Keratinocyte (primary cell): Measurements from ENCODE around the gene FOXM1. TPM values are rescaled to one million over a fixed set of nuclear protein-coding genes. Genes with fewer than 3 reads are reported as not detected.

Experiments
- DNase-seq: peaks from one replicate; pipeline ENCODE4 v3.0.0-alpha.2; 2011; ENCODE audit warnings: low read depth, missing footprints, low spot score
- FAIRE-seq: peaks from 2 replicates; lab custom pipeline; 2011; peaks lifted over from hg19 to GRCh38; lab: Jason Lieb, UNC
- H2AFZ ChIP-seq: 2 replicates; pipeline ENCODE4 v1.6.0; 2012; ENCODE audit warnings: low read length, control low read depth, inconsistent platforms; ENCODE audit not compliant: control insufficient read depth
- H3K27ac ChIP-seq: 2 replicates; pipeline ENCODE4 v1.5.1; 2011; ENCODE audit warnings: low read length; ENCODE audit not compliant: control insufficient read depth, insufficient read depth
- H3K27me3 ChIP-seq: 3 replicates; pipeline ENCODE4 v1.6.0; 2011; ENCODE audit warnings: low read length; ENCODE audit not compliant: control insufficient read depth, insufficient read depth; ENCODE audit errors: extremely low read depth
- H3K36me3 ChIP-seq, 2 experiments: 2 replicates in 1 of 2; 3 replicates in 1 of 2; pipeline ENCODE4 v1.5.1; 2011; ENCODE audit warnings: low read length in 2 of 2, mild to moderate bottlenecking in 1 of 2; ENCODE audit not compliant: control insufficient read depth in 2 of 2, insufficient read depth in 2 of 2; ENCODE audit errors: extremely low read depth in 1 of 2
- H3K4me1 ChIP-seq: 3 replicates; pipeline ENCODE4 v1.5.1; 2011; ENCODE audit warnings: low read length; ENCODE audit not compliant: control insufficient read depth, insufficient read depth; ENCODE audit errors: extremely low read depth
- H3K4me2 ChIP-seq: 3 replicates; pipeline ENCODE4 v1.6.0; 2011; ENCODE audit warnings: low read depth, low read length; ENCODE audit not compliant: control insufficient read depth, insufficient read depth; ENCODE audit errors: extremely low read depth
- H3K4me3 ChIP-seq, 3 experiments: fragments of 200-600 bp in 1 of 3; sonication (generic) in 1 of 3; 2 replicates in 2 of 3; 3 replicates in 1 of 3; pipeline ENCODE4 v1.5.1; 2011 to 2016; ENCODE audit warnings: low read length in 3 of 3, mild to moderate bottlenecking in 3 of 3, control low read depth in 2 of 3, inconsistent platforms in 1 of 3, low read depth in 1 of 3, mixed read lengths in 1 of 3, mixed run types in 1 of 3, moderate library complexity in 1 of 3; ENCODE audit not compliant: control insufficient read depth in 2 of 3, insufficient read depth in 2 of 3; ENCODE audit errors: extremely low read depth in 1 of 3
- H3K79me2 ChIP-seq: 2 replicates; pipeline ENCODE4 v1.6.0; 2012; ENCODE audit warnings: low read length; ENCODE audit not compliant: control insufficient read depth, insufficient read depth
- H3K9ac ChIP-seq: 3 replicates; pipeline ENCODE4 v1.6.0; 2011; ENCODE audit warnings: low read length; ENCODE audit not compliant: control insufficient read depth, insufficient read depth; ENCODE audit errors: extremely low read depth
- H3K9me1 ChIP-seq: 3 replicates; pipeline ENCODE4 v1.6.0; 2011; ENCODE audit warnings: low read length; ENCODE audit not compliant: control insufficient read depth, insufficient read depth; ENCODE audit errors: extremely low read depth
- H3K9me3 ChIP-seq: 2 replicates; pipeline ENCODE4 v1.5.1; 2012; ENCODE audit warnings: low read depth, low read length; ENCODE audit not compliant: control insufficient read depth
- H4K20me1 ChIP-seq: 3 replicates; pipeline ENCODE4 v1.6.0; 2011; ENCODE audit warnings: low read length; ENCODE audit not compliant: control insufficient read depth, insufficient read depth; ENCODE audit errors: extremely low read depth
- CTCF ChIP-seq, 3 experiments: IDR thresholded peaks in 1 of 3; conservative IDR thresholded peaks in 1 of 3; optimal IDR thresholded peaks in 1 of 3; 2 replicates in 2 of 3; 3 replicates in 1 of 3; pipeline versions ENCODE3 to v1.5.1; 2011; ENCODE audit warnings: low read length in 3 of 3, mild to moderate bottlenecking in 3 of 3, moderate library complexity in 2 of 3, control low read depth in 1 of 3, inconsistent platforms in 1 of 3; ENCODE audit not compliant: insufficient read depth in 2 of 3; ENCODE audit errors: extremely low read depth in 1 of 3
- EZH2 ChIP-seq: IDR thresholded peaks from one replicate; pipeline ENCODE4 v1.6.1; 2012; ENCODE audit warnings: inconsistent platforms, mild to moderate bottlenecking, low read length, moderate library complexity
- dilution Hi-C: fragments of 300-500 bp; cut with MboI; formaldehyde crosslinking; loops from one replicate; pipeline ENCODE4 v1.7.0; 2020; ENCODE audit warnings: low sequenced_read_pairs; ENCODE audit not compliant: extremely low pct_ligation_motif_present
- polyA plus RNA-seq, 5 experiments: library from polyadenylated mRNA; depleted of rRNA in 3 of 5; stranded (reverse) in 3 of 5; stranded (forward) in 1 of 5; unstranded in 1 of 5; fragments of >200 nt; gene quantifications; 1 replicate in 1 of 5; 2 replicates in 3 of 5; 3 replicates in 1 of 5; pipeline versions ENCODE4 v1.2.1 to v1.2.3, GENCODE V29; 2011 to 2012; ENCODE audit warnings: missing spikeins in 2 of 5, low read depth in 1 of 5, low replicate concordance in 1 of 5

Gene FOXM1
- polyA plus RNA-seq, 1 donor (not counting 4 experiments of a cell fraction or from before 2014, with no cell fraction given): 9.0 TPM

- no peak for DNase-seq
- no peaks in the 10 kb centered on the region for H3K4me1 ChIP-seq
- H3K27ac ChIP-seq: no peak overlapping the region
- peaks cover 0 to 5% of the 10 kb centered on the region in 2 experiments for H3K36me3 ChIP-seq
- H3K4me3 ChIP-seq: no peak overlapping the region
- peak; percentile 67 for FAIRE-seq
- no peaks in the 10 kb centered on the region for H3K79me2 ChIP-seq
- H4K20me1 ChIP-seq: no peaks in the 10 kb centered on the region
- no peak overlapping the region for H2AFZ ChIP-seq
- TF ChIP-seq CTCF (optimal IDR thresholded peaks at IDR 0.05 in 1 of 3, IDR thresholded peaks at IDR 0.05 in 1 of 3, conservative IDR thresholded peaks at IDR 0.05 in 1 of 3; ENCODE audit: extremely low read depth in 1 of 3, insufficient read depth in 2 of 3, low read length in 3 of 3) (peak; percentile 80 to 94 (median 88)), EZH2 (no peak)
- no peaks in the 10 kb centered on the region for H3K9me3 ChIP-seq
- H3K4me2 ChIP-seq: no peak overlapping the region
- H3K9me1 ChIP-seq: no peaks in the 10 kb centered on the region
- H3K27me3 ChIP-seq: no peaks in the 10 kb centered on the region
- H3K9ac ChIP-seq: no peak overlapping the region
- dilution Hi-C loops: no loop called here
Measured at GRCh38 chr12:2853626-2854025, 23.3 kb downstream of the FOXM1 start.

GRCh38 chr12:2851931-2852330 is 25.0 kb downstream of the FOXM1 start:
- DNase-seq (no peak), FAIRE-seq (no peak)
- TF ChIP-seq CTCF (optimal IDR thresholded peaks at IDR 0.05 in 1 of 3, IDR thresholded peaks at IDR 0.05 in 1 of 3, conservative IDR thresholded peaks at IDR 0.05 in 1 of 3; ENCODE audit: extremely low read depth in 1 of 3, insufficient read depth in 2 of 3, low read length in 3 of 3) (no peak), EZH2 (no peak)
- H3K9ac ChIP-seq: no peak overlapping the region
- H4K20me1 ChIP-seq: no peaks in the 10 kb centered on the region
- H3K27ac ChIP-seq: no peak overlapping the region
- no peaks in the 10 kb centered on the region for H3K27me3 ChIP-seq
- no peaks in the 10 kb centered on the region for H3K9me1 ChIP-seq
- dilution Hi-C loops: no loop called here
- H2AFZ ChIP-seq: no peak overlapping the region
- no peaks in the 10 kb centered on the region for H3K4me1 ChIP-seq
- H3K4me3 ChIP-seq: no peak overlapping the region
- H3K4me2 ChIP-seq: no peak overlapping the region
- no peaks in the 10 kb centered on the region for H3K36me3 ChIP-seq
- H3K9me3 ChIP-seq: no peaks in the 10 kb centered on the region
- no peaks in the 10 kb centered on the region for H3K79me2 ChIP-seq
